ENCODE measurements around the gene ANLN.

GRCh38 chr7:36472141-36472729, 82.6 kb downstream of the ANLN start:
- TF ChIP-seq CTCF (IDR thresholded peaks at IDR 0.05) = no peak
- no peak for TF ChIP-seq POLR2A (IDR thresholded peaks at IDR 0.05)

Measured in lower leg skin (tissue), 3 donors.